GM12801 (cell line): ENCODE measurements around the gene TCF7L2.

Experiments
- CTCF ChIP-seq: IDR thresholded peaks from one replicate; pipeline ENCODE4 v1.5.1; 2011; ENCODE audit warnings: control low read depth; ENCODE audit not compliant: insufficient read length; ENCODE audit errors: extremely low read depth

The TCF7L2 gene

GRCh38 chr10:112989826-112990225 is 39.8 kb downstream of the TCF7L2 start:
- TF ChIP-seq CTCF: no peak

GRCh38 chr10:112990271-112990670 is 40.2 kb downstream of the TCF7L2 start:
- TF ChIP-seq CTCF: no peak

GRCh38 chr10:112991888-112992491 is 41.9 kb downstream of the TCF7L2 start:
- TF ChIP-seq CTCF: no peak

- TF ChIP-seq CTCF: no peak
Observed at GRCh38 chr10:112996462-112996861, 46.4 kb downstream of the TCF7L2 start.

- no peak for TF ChIP-seq CTCF
Observed at GRCh38 chr10:112999102-112999501, 49.1 kb downstream of the TCF7L2 start.

GRCh38 chr10:113000442-113000841 is 50.4 kb downstream of the TCF7L2 start:
- TF ChIP-seq CTCF: no peak

GRCh38 chr10:113000876-113001598 is 51.0 kb downstream of the TCF7L2 start:
- TF ChIP-seq CTCF: no peak
